Activated T-helper 2 cell treated with anti-CD3 and anti-CD28 coated beads, Interferon-gamma antibody, Interleukin-2, Interleukin-4, amounts not matched to agents 10 μg/mL and 5 μg/mL and 100 μg/mL, durations not matched to agents 14 hours and 24 hours and 36 hours (primary cell): ENCODE measurements around the gene FPR3. TPM values are rescaled to one million over a fixed set of nuclear protein-coding genes. Genes with fewer than 3 reads are reported as not detected.

Experiments used
- DNase-seq: peaks from one replicate; pipeline ENCODE4 v3.0.0; 2021; ENCODE audit warnings: low spot score
- H3K27ac Mint-ChIP-seq: one replicate; pipeline ENCODE4 v1.8.0; 2021; ENCODE audit warnings: mixed read lengths
- H3K27me3 Mint-ChIP-seq: one replicate; pipeline ENCODE4 v1.8.0; 2021; ENCODE audit warnings: low read depth, mixed read lengths
- H3K36me3 Mint-ChIP-seq: one replicate; pipeline ENCODE4 v1.8.0; 2021; ENCODE audit warnings: low read depth, mixed read lengths
- H3K4me1 Mint-ChIP-seq: one replicate; pipeline ENCODE4 v1.8.0; 2021; ENCODE audit warnings: low read depth, mixed read lengths
- H3K4me3 Mint-ChIP-seq: one replicate; pipeline ENCODE4 v1.8.0; 2021; ENCODE audit warnings: low read depth, mild to moderate bottlenecking, moderate library complexity, mixed read lengths
- H3K9me3 Mint-ChIP-seq: one replicate; pipeline ENCODE4 v1.8.0; 2021; ENCODE audit warnings: mixed read lengths
- intact Hi-C: fragments of 100-400 bp; cut with micrococcal nuclease; formaldehyde crosslinking; loops from one replicate; pipeline ENCODE4 v1.15.1; 2023
- total RNA-seq: library from RNA; stranded (reverse); gene quantifications from 2 replicates; pipeline ENCODE4 v1.2.3, GENCODE V29; 2022

Gene FPR3
- total RNA-seq, 1 donor from 2014 or later = not detected

DNA sequence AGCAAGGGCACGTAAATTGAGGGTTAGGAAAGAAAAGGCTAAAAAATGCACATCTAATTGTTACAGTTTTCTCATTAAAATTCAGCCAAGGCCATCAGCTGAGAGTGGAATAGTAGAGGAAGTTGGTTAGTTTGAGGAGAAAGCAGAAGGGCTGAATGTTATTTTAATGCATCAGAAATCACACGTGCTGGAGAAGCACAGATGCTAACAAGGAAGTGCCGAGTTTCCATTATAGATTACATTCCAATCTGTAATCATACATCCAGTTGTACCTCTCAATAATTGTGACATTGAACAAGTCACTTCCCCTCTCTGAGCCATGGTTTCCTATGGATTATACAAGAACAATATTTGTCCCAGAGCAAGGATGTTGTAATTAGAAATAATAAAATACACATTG, 25.1 kb downstream of the FPR3 start:
- no peak overlapping the region for H3K27ac Mint-ChIP-seq
- H3K36me3 Mint-ChIP-seq = no peaks in the 10 kb centered on the region
- H3K9me3 Mint-ChIP-seq = peaks cover 69% of the 10 kb centered on the region
- H3K4me3 Mint-ChIP-seq = no peak overlapping the region
- no peak for DNase-seq
- no peaks in the 10 kb centered on the region for H3K4me1 Mint-ChIP-seq
- intact Hi-C loops = no loop called here
- H3K27me3 Mint-ChIP-seq = no peaks in the 10 kb centered on the region

DNA sequence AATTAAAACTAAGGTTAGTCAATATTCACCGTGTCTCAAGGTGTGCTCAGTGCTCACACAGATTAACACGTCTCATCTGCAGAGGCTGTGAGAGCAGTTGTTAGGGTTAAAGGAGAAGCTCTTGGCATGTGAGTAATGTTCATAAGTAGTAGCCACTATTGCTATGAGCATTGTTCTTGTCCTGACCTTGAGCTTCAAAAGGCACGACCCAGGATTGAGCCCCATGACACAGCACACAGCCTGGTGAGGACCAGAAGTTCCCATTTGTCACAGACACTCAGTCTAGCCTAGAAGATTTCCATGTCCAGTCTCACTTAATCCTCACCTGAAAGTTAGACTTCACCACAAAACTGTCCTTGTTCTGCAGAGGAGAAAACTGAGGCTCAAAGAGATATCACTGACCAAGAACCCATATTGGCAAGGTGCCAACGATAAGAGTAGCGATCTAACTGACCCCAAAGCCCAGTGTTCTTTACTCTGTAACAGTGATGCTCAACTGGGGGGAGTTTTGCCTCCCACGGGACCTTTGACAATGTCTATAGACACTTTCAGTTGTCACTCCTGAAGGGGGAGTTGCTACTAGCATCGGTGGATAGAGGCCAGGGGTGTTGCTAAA, 26.0 kb downstream of the FPR3 start:
- Mint-ChIP-seq H3K36me3 (no peaks in the 10 kb centered on the region), H3K4me3 (no peak overlapping the region), H3K27ac (no peak overlapping the region), H3K27me3 (no peaks in the 10 kb centered on the region), H3K4me1 (no peaks in the 10 kb centered on the region), H3K9me3 (peaks cover 69% of the 10 kb centered on the region)
- intact Hi-C loops = no loop called here
- DNase-seq = no peak

DNA sequence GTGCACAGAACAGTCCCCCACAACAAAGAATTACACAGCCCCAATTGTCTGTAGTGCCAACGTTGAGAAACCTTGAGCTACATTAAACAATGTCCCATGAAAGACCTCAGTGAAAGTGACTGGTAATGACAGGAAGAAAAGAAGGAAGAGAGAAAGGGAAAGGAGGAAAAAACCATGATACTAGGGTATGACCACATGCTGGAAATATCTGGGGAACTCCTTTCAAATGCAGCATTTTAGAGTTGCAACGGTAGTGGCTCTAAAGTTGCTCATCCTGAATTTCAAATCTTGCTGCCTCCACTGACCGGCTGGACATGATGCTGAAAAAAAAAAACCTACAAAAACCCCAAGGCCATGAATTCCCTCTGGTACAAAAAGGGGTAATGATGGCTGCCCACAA, 26.5 kb downstream of the FPR3 start:
- Mint-ChIP-seq H3K4me1 (no peaks in the 10 kb centered on the region), H3K36me3 (no peaks in the 10 kb centered on the region), H3K27ac (no peak overlapping the region), H3K4me3 (no peak overlapping the region), H3K27me3 (no peaks in the 10 kb centered on the region), H3K9me3 (peaks cover 69% of the 10 kb centered on the region)
- DNase-seq = no peak
- intact Hi-C loops = no loop called here

DNA sequence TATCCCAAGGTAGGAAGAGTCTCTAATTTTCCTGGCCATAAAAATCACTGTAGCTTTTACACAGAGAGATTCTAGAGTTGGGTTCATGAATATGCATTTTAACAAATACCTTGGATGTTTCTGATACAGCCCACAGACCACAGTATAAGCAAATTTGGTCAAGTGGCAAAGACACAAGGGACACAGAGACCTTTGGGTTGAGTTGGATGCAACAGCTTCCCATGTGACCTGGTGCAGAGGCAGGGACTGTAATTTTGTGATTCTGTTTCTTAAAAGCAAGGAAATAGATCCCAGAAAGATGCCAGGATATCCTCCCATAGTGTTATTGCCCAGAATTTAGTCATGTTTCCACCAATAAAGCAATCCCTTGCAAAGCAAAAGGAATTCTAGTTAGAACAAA, 27.0 kb downstream of the FPR3 start:
- Mint-ChIP-seq H3K4me1 (no peaks in the 10 kb centered on the region), H3K9me3 (peaks cover 69% of the 10 kb centered on the region), H3K27ac (no peak overlapping the region), H3K27me3 (no peaks in the 10 kb centered on the region), H3K36me3 (no peaks in the 10 kb centered on the region), H3K4me3 (no peak overlapping the region)
- intact Hi-C loops = no loop called here
- no peak for DNase-seq

DNA sequence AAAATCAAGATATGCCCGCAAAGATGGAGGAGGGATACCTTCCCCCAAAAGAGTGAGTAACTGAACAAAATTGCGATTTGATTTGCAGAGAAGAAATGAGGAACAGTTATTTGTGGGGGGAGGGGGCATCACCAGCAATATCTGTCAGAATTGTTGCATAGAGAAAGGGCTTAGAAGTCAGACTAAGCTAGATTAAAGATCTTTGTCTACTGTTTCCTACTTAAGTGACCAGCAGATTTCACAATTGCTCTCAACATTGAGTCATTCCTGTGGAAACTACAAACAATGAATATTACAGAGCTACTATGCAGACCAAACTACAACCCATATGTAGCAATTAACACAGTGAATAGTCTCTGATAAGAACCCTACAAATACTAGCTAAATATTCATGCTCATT, 27.4 kb downstream of the FPR3 start:
- Mint-ChIP-seq H3K27me3 (no peaks in the 10 kb centered on the region), H3K27ac (no peak overlapping the region), H3K36me3 (no peaks in the 10 kb centered on the region), H3K4me1 (no peaks in the 10 kb centered on the region), H3K9me3 (peaks cover 69% of the 10 kb centered on the region), H3K4me3 (no peak overlapping the region)
- no peak for DNase-seq
- intact Hi-C loops = no loop called here

DNA sequence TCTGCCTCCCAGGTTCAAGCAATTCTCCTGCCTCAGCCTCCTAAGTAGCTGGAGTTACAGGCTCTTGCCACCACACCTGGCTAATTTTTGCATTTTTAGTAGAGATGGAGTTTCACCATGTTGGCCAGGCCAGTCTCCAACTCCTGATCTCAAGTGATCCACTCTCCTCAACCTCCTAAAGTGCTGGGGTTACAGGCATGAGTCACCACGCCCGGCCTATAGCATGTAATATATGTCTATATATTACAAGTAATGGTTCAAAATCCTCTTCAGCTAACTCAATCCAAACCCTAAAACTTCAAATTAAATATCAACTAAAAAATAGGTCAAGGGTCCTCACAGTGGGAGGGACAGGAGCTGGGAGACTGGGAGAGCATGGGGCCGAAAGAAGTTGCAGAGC, 28.0 kb downstream of the FPR3 start:
- H3K27me3 Mint-ChIP-seq = no peaks in the 10 kb centered on the region
- intact Hi-C loops = no loop called here
- no peaks in the 10 kb centered on the region for H3K4me1 Mint-ChIP-seq
- peaks cover 75% of the 10 kb centered on the region for H3K9me3 Mint-ChIP-seq
- no peak overlapping the region for H3K4me3 Mint-ChIP-seq
- DNase-seq = no peak
- H3K36me3 Mint-ChIP-seq = no peaks in the 10 kb centered on the region
- H3K27ac Mint-ChIP-seq = no peak overlapping the region

DNA sequence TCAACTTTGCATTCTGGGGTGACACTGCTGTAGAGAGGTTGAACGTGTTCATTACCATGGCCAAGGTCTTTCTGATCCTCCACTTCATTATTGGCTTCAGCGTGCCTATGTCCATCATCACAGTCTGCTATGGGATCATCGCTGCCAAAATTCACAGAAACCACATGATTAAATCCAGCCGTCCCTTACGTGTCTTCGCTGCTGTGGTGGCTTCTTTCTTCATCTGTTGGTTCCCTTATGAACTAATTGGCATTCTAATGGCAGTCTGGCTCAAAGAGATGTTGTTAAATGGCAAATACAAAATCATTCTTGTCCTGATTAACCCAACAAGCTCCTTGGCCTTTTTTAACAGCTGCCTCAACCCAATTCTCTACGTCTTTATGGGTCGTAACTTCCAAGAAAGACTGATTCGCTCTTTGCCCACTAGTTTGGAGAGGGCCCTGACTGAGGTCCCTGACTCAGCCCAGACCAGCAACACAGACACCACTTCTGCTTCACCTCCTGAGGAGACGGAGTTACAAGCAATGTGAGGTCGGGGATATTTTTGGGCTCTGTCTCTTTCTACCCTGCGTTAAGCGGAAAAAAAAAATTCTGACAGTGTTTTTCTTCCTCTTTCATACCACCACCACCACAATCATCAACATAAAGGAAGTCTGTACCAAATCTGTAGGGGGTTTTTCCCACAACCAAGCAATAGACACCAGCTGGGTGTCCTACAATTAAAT, 29.5 kb downstream of the FPR3 start:
- H3K27me3 Mint-ChIP-seq = no peaks in the 10 kb centered on the region
- no peak overlapping the region for H3K4me3 Mint-ChIP-seq
- H3K4me1 Mint-ChIP-seq = no peaks in the 10 kb centered on the region
- H3K9me3 Mint-ChIP-seq = peaks cover 72% of the 10 kb centered on the region
- intact Hi-C loops = no loop called here
- H3K36me3 Mint-ChIP-seq = no peaks in the 10 kb centered on the region
- DNase-seq = no peak
- no peak overlapping the region for H3K27ac Mint-ChIP-seq

DNA sequence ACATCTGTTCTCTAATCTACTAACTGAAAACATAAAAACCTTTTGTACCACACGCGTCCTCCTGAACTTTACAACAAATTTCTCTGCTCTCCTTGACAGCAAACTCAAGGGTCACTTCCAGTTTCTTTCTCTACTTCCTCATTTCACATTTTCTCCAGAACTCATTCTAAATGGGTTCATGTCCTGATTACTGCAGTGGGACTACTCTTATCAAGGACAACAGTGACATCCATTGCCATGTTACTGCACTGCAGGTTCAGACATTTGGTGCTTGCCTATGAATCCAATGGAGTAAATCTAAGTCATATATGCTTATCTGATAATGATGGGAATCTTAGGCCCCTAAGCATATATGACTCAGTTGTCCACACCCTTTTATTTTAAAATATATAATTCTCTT, 35.3 kb downstream of the FPR3 start:
- Mint-ChIP-seq H3K27ac (no peak overlapping the region), H3K9me3 (peaks cover 68% of the 10 kb centered on the region), H3K4me1 (no peaks in the 10 kb centered on the region), H3K36me3 (no peaks in the 10 kb centered on the region), H3K27me3 (no peaks in the 10 kb centered on the region), H3K4me3 (no peak overlapping the region)
- no peak for DNase-seq
- intact Hi-C loops = no loop called here

DNA sequence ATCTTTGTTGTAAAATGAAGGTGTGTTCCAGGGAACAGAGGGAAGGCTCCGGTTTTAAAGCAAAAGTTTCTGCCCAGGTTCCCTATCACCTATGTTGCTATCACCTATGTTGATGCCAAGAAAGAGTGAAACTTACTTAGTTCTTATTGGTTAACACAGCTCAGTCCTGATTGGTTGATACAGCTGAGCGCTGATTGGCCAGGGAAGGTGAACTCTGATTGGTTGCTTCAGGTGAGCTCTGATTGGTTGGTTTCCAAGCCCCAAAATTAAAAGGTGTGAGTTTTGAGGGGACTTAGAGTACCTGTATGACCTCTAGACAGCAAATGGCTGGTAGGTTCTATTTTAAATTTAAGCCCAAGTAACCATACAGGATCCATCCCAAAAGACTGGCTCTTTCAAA, 42.2 kb downstream of the FPR3 start:
- Mint-ChIP-seq H3K36me3 (no peaks in the 10 kb centered on the region), H3K27me3 (no peaks in the 10 kb centered on the region), H3K9me3 (peaks cover 52% of the 10 kb centered on the region), H3K4me1 (no peaks in the 10 kb centered on the region), H3K4me3 (no peak overlapping the region), H3K27ac (no peak overlapping the region)
- DNase-seq = no peak
- intact Hi-C loops = no loop called here

DNA sequence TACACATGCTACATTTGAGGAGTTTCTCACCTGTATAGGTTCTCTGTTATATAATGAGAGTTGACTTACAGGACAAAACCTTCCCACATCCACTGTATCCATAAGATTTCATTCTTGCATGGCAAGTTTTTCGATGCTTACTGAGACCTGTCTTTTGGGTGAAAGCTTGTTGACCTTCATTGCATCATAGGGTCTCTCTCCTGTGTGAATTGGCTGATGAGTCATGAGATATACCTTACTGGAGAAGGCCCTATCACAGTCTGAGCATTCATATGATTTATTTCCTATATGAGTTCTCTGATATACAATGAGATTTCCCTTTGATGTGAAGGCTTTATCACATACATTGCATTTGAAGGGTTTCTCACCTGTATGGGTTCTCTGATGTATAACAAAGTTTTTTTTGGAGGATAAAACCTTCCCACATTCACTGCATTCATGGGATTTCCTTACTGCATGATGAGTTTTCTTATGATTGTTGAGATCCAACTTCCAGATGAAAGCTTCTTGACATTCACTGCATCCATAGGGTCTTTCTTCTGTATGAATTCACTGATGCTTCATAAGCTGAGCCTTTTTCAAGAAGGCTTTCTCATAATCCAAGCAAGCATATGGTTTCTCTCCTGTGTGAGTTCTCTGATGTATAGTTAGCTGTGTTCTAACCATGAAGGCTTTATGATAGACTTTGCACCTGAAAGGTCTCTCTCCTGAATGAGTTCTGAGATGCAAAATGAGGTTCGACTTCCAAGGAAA, 67.1 kb downstream of the FPR3 start:
- Mint-ChIP-seq H3K27me3 (no peaks in the 10 kb centered on the region), H3K36me3 (peaks cover 17% of the 10 kb centered on the region), H3K9me3 (peaks cover 82% of the 10 kb centered on the region), H3K4me3 (no peak overlapping the region), H3K27ac (no peak overlapping the region), H3K4me1 (no peaks in the 10 kb centered on the region)
- no peak for DNase-seq
- intact Hi-C loops = no loop called here

DNA sequence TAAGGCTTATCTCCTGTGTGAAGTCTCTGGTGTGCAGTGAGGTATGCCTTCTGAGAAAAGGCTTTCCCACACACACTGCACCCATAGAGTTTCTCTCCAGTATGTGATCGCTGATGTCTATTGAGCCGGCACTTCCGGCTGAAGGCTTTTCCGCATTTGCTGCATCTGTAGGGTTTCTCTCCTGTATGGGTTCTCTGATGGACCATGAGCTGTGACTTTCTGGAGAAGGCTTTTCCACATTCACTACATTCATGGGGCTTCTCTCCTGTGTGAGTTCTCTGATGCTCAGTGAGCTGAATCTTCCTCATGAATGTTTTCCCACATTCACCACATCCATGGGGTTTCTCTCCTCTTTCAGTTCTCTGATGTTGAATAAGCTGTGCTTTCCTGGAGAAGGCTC, 78.1 kb downstream of the FPR3 start:
- H3K27ac Mint-ChIP-seq = no peak overlapping the region
- peaks cover 96% of the 10 kb centered on the region for H3K9me3 Mint-ChIP-seq
- intact Hi-C loops = no loop called here
- DNase-seq = no peak
- no peak overlapping the region for H3K4me3 Mint-ChIP-seq
- no peaks in the 10 kb centered on the region for H3K27me3 Mint-ChIP-seq
- H3K36me3 Mint-ChIP-seq = peaks cover 67% of the 10 kb centered on the region
- no peaks in the 10 kb centered on the region for H3K4me1 Mint-ChIP-seq
